ENCODE data around the gene DHRS7B.

GRCh38 chr17:21131137-21131536, 4.4 kb downstream of the DHRS7B start:
- TF ChIP-seq CTCF (IDR thresholded peaks at IDR 0.05 in 2 of 3, conservative IDR thresholded peaks at IDR 0.05 in 1 of 3; ENCODE audit: insufficient read depth in 2 of 3, low read depth in 1 of 3, low read length in 3 of 3) = no peak
- TF ChIP-seq KDM5B (IDR thresholded peaks at IDR 0.05; ENCODE audit: insufficient replicate concordance, low read depth, low read length) = no peak
